GM21528 (cell line): ENCODE results near the gene TAS2R41.
"Not testable (repeated sequence)": the region's sequence is repeated elsewhere in the genome, so short reads cannot be mapped to it uniquely, and the experiment has no call there.

Experiments
- ATAC-seq: cut with Tn5 transposase; IDR thresholded peaks from one replicate; pipeline ENCODE4 v1.9.1; 2021; ENCODE audit warnings: mild to moderate bottlenecking, moderate library complexity; ENCODE audit not compliant: unreplicated experiment, low FRiP score

TAS2R41 gene

GRCh38 chr7:143514995-143515735, 37.5 kb downstream of the TAS2R41 start:
- ATAC-seq = no peak

- ATAC-seq = no peak
Measured at GRCh38 chr7:143516981-143517380, 39.3 kb downstream of the TAS2R41 start.

GRCh38 chr7:143518521-143518920, 40.8 kb downstream of the TAS2R41 start:
- no peak for ATAC-seq

- ATAC-seq = no peak
Measured at GRCh38 chr7:143518941-143519340, 41.3 kb downstream of the TAS2R41 start.

GRCh38 chr7:143519411-143520131, 41.9 kb downstream of the TAS2R41 start:
- no peak for ATAC-seq

GRCh38 chr7:143522309-143522916, 44.7 kb downstream of the TAS2R41 start:
- not testable (repeated sequence) for ATAC-seq
